K562 (cell line): ENCODE results near the gene POLR3GL. TPM values are rescaled to one million over a fixed set of nuclear protein-coding genes. Genes with fewer than 3 reads are reported as not detected.

Experiments
- ATF3 ChIP-seq, 2 experiments: fragments of 450-650 bp in 1 of 2; sonication (generic) in 1 of 2; formaldehyde crosslinking in 1 of 2; IDR thresholded peaks in 1 of 2; conservative IDR thresholded peaks in 1 of 2; 2 replicates each; pipeline versions ENCODE4 v1.6.1 to v1.8.1; 2016 to 2023; ENCODE audit warnings: mild to moderate bottlenecking in 2 of 2, moderate library complexity in 2 of 2, inconsistent platforms in 1 of 2, missing genetic modification reagents in 1 of 2
- C11orf30 ChIP-seq: fragments of 450-650 bp; IDR thresholded peaks from 2 replicates; pipeline ENCODE4 v1.6.1; 2016; ENCODE audit warnings: low read depth, mild to moderate bottlenecking
- DDX20 ChIP-seq: fragments of 450-650 bp; IDR thresholded peaks from 2 replicates; pipeline ENCODE4 v1.6.1; 2016; ENCODE audit warnings: missing genetic modification characterization, low read depth, mild to moderate bottlenecking, missing compliant biosample characterization, moderate library complexity
- DIDO1 ChIP-seq: fragments of 450-650 bp; IDR thresholded peaks from 2 replicates; pipeline ENCODE4 v1.6.1; 2016; ENCODE audit warnings: low read depth, missing biosample characterization, missing genetic modification characterization
- FOXP4 ChIP-seq: sonication (generic); formaldehyde crosslinking; IDR thresholded peaks from 2 replicates; pipeline ENCODE4 v1.8.0; 2022; ENCODE audit warnings: mild to moderate bottlenecking, missing genetic modification reagents, borderline replicate concordance
- GTF2A2 ChIP-seq: IDR thresholded peaks from 2 replicates; pipeline ENCODE4 v1.6.1; 2016; ENCODE audit warnings: mild to moderate bottlenecking, missing genetic modification characterization, missing compliant biosample characterization
- HDAC8 ChIP-seq: fragments of 450-650 bp; IDR thresholded peaks from 2 replicates; pipeline ENCODE4 v1.6.1; 2016; ENCODE audit warnings: mild to moderate bottlenecking, missing genetic modification characterization, moderate library complexity, missing compliant biosample characterization
- HMGN3 ChIP-seq: IDR thresholded peaks from 2 replicates; pipeline ENCODE4 v1.6.1; 2011; ENCODE audit warnings: borderline replicate concordance, low read depth, mild to moderate bottlenecking, mixed read lengths, low read length; ENCODE audit not compliant: insufficient read length; ENCODE audit errors: extremely low read depth
- KLF1 ChIP-seq: fragments of 450-650 bp; IDR thresholded peaks from 2 replicates; pipeline ENCODE4 v1.6.1; 2016; ENCODE audit warnings: missing genetic modification characterization, missing compliant biosample characterization
- MEF2A ChIP-seq: IDR thresholded peaks from 2 replicates; pipeline ENCODE4 v1.6.1; 2011; ENCODE audit warnings: low read depth, mild to moderate bottlenecking, low read length, moderate library complexity; ENCODE audit not compliant: control insufficient read depth
- POLR2AphosphoS2 ChIP-seq: IDR thresholded peaks from 2 replicates; pipeline ENCODE4 v1.6.1; 2012; ENCODE audit warnings: low read length, improper control_type of control experiment
- ZFP1 ChIP-seq: fragments of 450-650 bp; formaldehyde crosslinking; IDR thresholded peaks from 2 replicates; pipeline ENCODE4 v1.4.0; 2020; ENCODE audit warnings: mild to moderate bottlenecking, mixed read lengths
- ZNF280B ChIP-seq: fragments of 250-450 bp; sonication (Bioruptor Pico); IDR thresholded peaks from 2 replicates; pipeline ENCODE4 v1.5.1; 2021; ENCODE audit warnings: mild to moderate bottlenecking
- ZNF3 ChIP-seq: fragments of 250-450 bp; sonication (Bioruptor Pico); IDR thresholded peaks from 2 replicates; pipeline ENCODE4 v1.5.0; 2021; ENCODE audit warnings: mild to moderate bottlenecking, moderate library complexity
- ZNF41 ChIP-seq: fragments of 250-450 bp; sonication (Bioruptor Pico); conservative IDR thresholded peaks from 2 replicates; pipeline ENCODE4 v1.4.0; 2020; ENCODE audit warnings: mild to moderate bottlenecking
- ZNF518B ChIP-seq: fragments of 250-450 bp; sonication (Bioruptor Pico); IDR thresholded peaks from 2 replicates; pipeline ENCODE4 v1.5.0; 2021; ENCODE audit warnings: mild to moderate bottlenecking, moderate library complexity
- ZNF699 ChIP-seq: fragments of 250-450 bp; sonication (Bioruptor Pico); IDR thresholded peaks from 2 replicates; pipeline ENCODE4 v1.8.0; 2021; ENCODE audit warnings: mild to moderate bottlenecking, moderate library complexity; ENCODE audit not compliant: insufficient replicate concordance
- ZNF766 ChIP-seq: fragments of 200-800 bp; sonication (Bioruptor generic); conservative IDR thresholded peaks from 2 replicates; pipeline ENCODE4 v1.6.1; 2016; ENCODE audit warnings: missing genetic modification characterization, missing compliant biosample characterization
- polyA plus RNA-seq, 8 experiments: library from polyadenylated mRNA; depleted of rRNA in 4 of 8; stranded (reverse) in 5 of 8; unstranded in 3 of 8; fragments of >200 nt; fragmentation: Nextera tagmentation in 2 of 8; fragmentation: Illumina TruSeq in 1 of 8; extraction: Ambion mirVana in 2 of 8; extraction: Trizol in 1 of 8; gene quantifications; 2 replicates each; pipeline versions ENCODE4 v1.2.1 to v1.2.3, GENCODE V29; 2011 to 2014; ENCODE audit warnings: inconsistent platforms in 1 of 8, missing spikeins in 1 of 8
- total RNA-seq, 7 experiments: library from RNA; depleted of rRNA in 6 of 7; stranded (reverse); fragments of >200 nt in 6 of 7; fragmentation: Illumina TruSeq in 2 of 7; extraction: Trizol in 2 of 7; gene quantifications; 2 replicates each; pipeline versions ENCODE4 v1.2.1 to v1.2.3, GENCODE V29; 2011 to 2021; ENCODE audit warnings: low replicate concordance in 1 of 7

POLR3GL gene
- total and polyA plus RNA-seq, 9 of the 15 experiments (the other 6 are each of a cell fraction or from before 2014, with no cell fraction given), result 14.6 to 48.4 (median 38.2) TPM

- no peak for TF ChIP-seq ZNF280B
- TF ChIP-seq GTF2A2 (tag), result no peak
- TF ChIP-seq HMGN3, result no peak
- no peak for TF ChIP-seq ZNF699
- TF ChIP-seq ZNF41 (CRISPR knock-in tag), result no peak
- TF ChIP-seq ZNF3, result no peak
- no peak for TF ChIP-seq ZNF518B (CRISPR knock-in tag)
- TF ChIP-seq HDAC8 (tag), result no peak
- no peak for TF ChIP-seq MEF2A
- TF ChIP-seq ZFP1 (CRISPR knock-in tag), result no peak
- 0 out of 2 replicates have a peak, but pooled peaks have one; percentile 73 for TF ChIP-seq ZNF766 (CRISPR knock-in tag)
- no peak for TF ChIP-seq KLF1 (tag)
- peak; percentile 81 for TF ChIP-seq DIDO1 (tag)
- peak; percentile 99 for TF ChIP-seq C11orf30
- no peak for TF ChIP-seq FOXP4 (CRISPR knock-in tag)
- 0 out of 2 replicates have a peak, but pooled peaks have one; percentile 6 for TF ChIP-seq ATF3 (IDR thresholded peaks at IDR 0.05)
- peak; percentile 84; the same call in 1 of the 2 replicates for TF ChIP-seq ATF3 (CRISPR knock-in tag; conservative IDR thresholded peaks at IDR 0.05)
- no peak for TF ChIP-seq DDX20 (tag)
- peak; percentile 90; the same call in 1 of the 2 replicates for TF ChIP-seq POLR2AphosphoS2
Measured at GRCh38 chr1:145927063-145927886, 37.2 kb upstream of the POLR3GL start, which contains the start of gene RBM8A (continued).
